ENCODE measurements around the gene COL1A1. TPM values are rescaled to one million over a fixed set of nuclear protein-coding genes. Genes with fewer than 3 reads are reported as not detected.

Gene COL1A1
- total RNA-seq, 1 experiment from 2014 or later, result 104 TPM

GRCh38 chr17:50157891-50158290, 43.5 kb downstream of the COL1A1 start:
- Histone ChIP-seq H3K9ac (ENCODE audit: extremely low read depth, insufficient read length, low read length) (no peak overlapping the region), H2AK5ac (ENCODE audit: insufficient read length, low read length) (no peak overlapping the region), H3K27ac (ENCODE audit: insufficient read length, low read depth, low read length) (no peak overlapping the region), H3K18ac (ENCODE audit: insufficient read length, low read depth, low read length) (no peak overlapping the region), H3T11ph (ENCODE audit: low read length) (no peak overlapping the region), H3K4me1 (ENCODE audit: insufficient read depth, low read length) (no peaks in the 10 kb centered on the region), H2BK20ac (ENCODE audit: low read depth, low read length, poor library complexity, severe bottlenecking) (no peak overlapping the region), H4K20me1 (ENCODE audit: control insufficient read depth, insufficient read depth, insufficient read length) (no peaks in the 10 kb centered on the region), H4K5ac (ENCODE audit: insufficient read length, low read depth, low read length) (no peak overlapping the region), H3K9me3 (ENCODE audit: control insufficient read depth, low read depth, low read length) (no peaks in the 10 kb centered on the region), H3K79me2 (ENCODE audit: insufficient read depth, low read length) (no peaks in the 10 kb centered on the region), H3K79me1 (ENCODE audit: insufficient read depth, low read depth, low read length, poor library complexity, severe bottlenecking) (no peaks in the 10 kb centered on the region), H3K14ac (ENCODE audit: insufficient read depth, low read length) (no peak overlapping the region), H2BK5ac (ENCODE audit: insufficient read length, low read length) (no peak overlapping the region), H3K23ac (ENCODE audit: insufficient read length, low read depth, low read length) (no peak overlapping the region), H2BK15ac (ENCODE audit: low read depth, low read length) (no peak overlapping the region), H3K4me2 (ENCODE audit: insufficient read depth, insufficient read length, low read length) (no peak overlapping the region), H3K23me2 (ENCODE audit: insufficient read length, low read depth, low read length, poor library complexity, severe bottlenecking) (peaks cover 13% of the 10 kb centered on the region), H2AFZ (ENCODE audit: low read length) (no peak overlapping the region), H4K91ac (ENCODE audit: insufficient read length, low read depth, low read length) (no peak overlapping the region), H3K56ac (ENCODE audit: insufficient read length, low read depth, low read length) (no peak overlapping the region), H2BK12ac (ENCODE audit: insufficient read length, low read depth, low read length) (no peak overlapping the region), H3K27me3 (ENCODE audit: insufficient read depth, low read length) (no peaks in the 10 kb centered on the region; the same call in 1 of the 2 replicates), H3K4ac (ENCODE audit: low read depth, low read length) (no peak overlapping the region), H4K8ac (replicated peaks; ENCODE audit: insufficient read length, low read depth, low read length) (no peak overlapping the region), H2BK120ac (ENCODE audit: low read depth, low read length, poor library complexity, severe bottlenecking) (no peak overlapping the region)
- Mint-ChIP-seq H3K9me3 (no peaks in the 10 kb centered on the region), H3K36me3 (ENCODE audit: insufficient read depth in 1 of 3, low read depth in 3 of 3) (no peaks in the 10 kb centered on the region), H3K4me1 (peaks cover 17 to 20% of the 10 kb centered on the region in 2 experiments), H3K27me3 (ENCODE audit: low read depth) (peaks cover 28% of the 10 kb centered on the region), H3K4me3 (no peak overlapping the region), H3K27ac (no peak overlapping the region; a peak in 1 of 7 replicates)
- WGBS (ENCODE audit: extremely low coverage, insufficient read length, low lambda C conversion rate), result no CpG with 5 or more reads among the region's 4 CpGs
- no peak for TF ChIP-seq CTCF (conservative IDR thresholded peaks at IDR 0.05)
- DNase-seq, result no peak

Measured in H9 (cell line).